Spleen (tissue), 7 donors: Measurements from ENCODE around the gene IARS1.

ENCODE experiments used
- CTCF ChIP-seq, 11 experiments: fragments of 200-600 bp in 7 of 11; fragments of 450-650 bp in 4 of 11; sonication (generic) in 4 of 11; IDR thresholded peaks in 8 of 11; conservative IDR thresholded peaks in 3 of 11; 1 replicate in 7 of 11; 2 replicates in 4 of 11; pipeline versions ENCODE4 v1.4.0 to v1.8.0; 2016 to 2021; ENCODE audit warnings: antibody characterized with exemption in 11 of 11, inconsistent platforms in 4 of 11, mild to moderate bottlenecking in 1 of 11
- POLR2A ChIP-seq, 3 donors: fragments of 450-650 bp; IDR thresholded peaks; one replicate each; pipeline ENCODE4 v1.5.1; 2017; ENCODE audit warnings: antibody characterized with exemption in 3 of 3, mild to moderate bottlenecking in 1 of 3
- donor health status: DM: no; HTN: no; CAD: no; lungs with moderate emphysema.
- donor health status: DM: no; HTN: no; CAD: no.
- donor health status: DM: no; HTN: no; CAD: no.

GRCh38 chr9:92308893-92309292 is 15.4 kb upstream of the IARS1 start:
- no peak for TF ChIP-seq CTCF (IDR thresholded peaks at IDR 0.05 in 8 of 11, conservative IDR thresholded peaks at IDR 0.05 in 3 of 11)
- TF ChIP-seq POLR2A (IDR thresholded peaks at IDR 0.05) = no peak
